ENCODE results near the gene FSTL4.

- no peak for TF ChIP-seq CTCF (IDR thresholded peaks at IDR 0.05)
- no peak for TF ChIP-seq POLR2A (IDR thresholded peaks at IDR 0.05)
These were observed 344.7 kb downstream of the FSTL4 start for GRCh38 chr5:133267601-133268000.
